Activated CD8-positive, alpha-beta T cell treated with anti-CD3 and anti-CD28 coated beads, Interleukin-2, amount 10 ng/mL, durations not matched to agents 7 days and 5 days (primary cell): Measurements from ENCODE around the gene DDX55. TPM values are rescaled to one million over a fixed set of nuclear protein-coding genes. Genes with fewer than 3 reads are reported as not detected.

Experiments
- ATAC-seq: fragments of 150-1000 bp; cut with Tn5 transposase; one replicate; pipeline ENCODE4 v1.10.0; 2021; ENCODE audit warnings: moderate library complexity
- CTCF ChIA-PET: fragments of 350-600 bp; sonication (Branson Sonifier 250); formaldehyde crosslinking; loops from one replicate; lab custom pipeline; 2021; ENCODE audit warnings: antibody characterized with exemption; lab: Charles Lee
- POLR2A ChIA-PET: fragments of 350-600 bp; sonication (Branson Sonifier 250); formaldehyde crosslinking; loops from one replicate; lab custom pipeline; 2021; ENCODE audit warnings: antibody characterized with exemption; lab: Charles Lee
- DNase-seq: peaks from one replicate; pipeline ENCODE4 v3.0.0-alpha.2; 2020
- H3K27ac Mint-ChIP-seq: one replicate; pipeline ENCODE4 v1.8.0; 2021; ENCODE audit warnings: mild to moderate bottlenecking, mixed read lengths
- H3K27me3 Mint-ChIP-seq: one replicate; pipeline ENCODE4 v1.8.0; 2021; ENCODE audit warnings: low read depth, mixed read lengths
- H3K36me3 Mint-ChIP-seq: one replicate; pipeline ENCODE4 v1.8.0; 2021; ENCODE audit warnings: low read depth, mixed read lengths
- H3K4me1 Mint-ChIP-seq: one replicate; pipeline ENCODE4 v1.8.0; 2021; ENCODE audit warnings: low read depth, mixed read lengths
- H3K4me3 Mint-ChIP-seq: one replicate; pipeline ENCODE4 v1.8.0; 2021; ENCODE audit warnings: mild to moderate bottlenecking, mixed read lengths
- H3K9me3 Mint-ChIP-seq: one replicate; pipeline ENCODE4 v1.8.0; 2022; ENCODE audit warnings: mixed read lengths; ENCODE audit not compliant: insufficient read depth
- total RNA-seq, 2 experiments: library from RNA; stranded (reverse); gene quantifications; one replicate each; pipeline ENCODE4 v1.2.3, GENCODE V29; 2021

Gene DDX55
- total RNA-seq, 2 experiments from 2014 or later: 44.7 to 44.8 TPM

- H3K27ac Mint-ChIP-seq: no peak overlapping the region
- no peak for ATAC-seq
- no peaks in the 10 kb centered on the region for H3K4me1 Mint-ChIP-seq
- ChIA-PET CTCF (interaction anchor here (0.6 kb wide), 1 partner anchor 8 kb away, joined by 3 read pairs; no protein-coding TSS in a partner anchor), POLR2A (interaction anchor here (0.6 kb wide), 1 partner anchor 415 kb away, joined by 4 read pairs; no protein-coding TSS in a partner anchor)
- H3K36me3 Mint-ChIP-seq: peaks cover 35% of the 10 kb centered on the region
- no peaks in the 10 kb centered on the region for H3K9me3 Mint-ChIP-seq
- no peak overlapping the region for H3K4me3 Mint-ChIP-seq
- no peak for DNase-seq
- no peaks in the 10 kb centered on the region for H3K27me3 Mint-ChIP-seq
These were observed 44.0 kb downstream of the DDX55 start for GRCh38 chr12:123645878-123646277.

DNA sequence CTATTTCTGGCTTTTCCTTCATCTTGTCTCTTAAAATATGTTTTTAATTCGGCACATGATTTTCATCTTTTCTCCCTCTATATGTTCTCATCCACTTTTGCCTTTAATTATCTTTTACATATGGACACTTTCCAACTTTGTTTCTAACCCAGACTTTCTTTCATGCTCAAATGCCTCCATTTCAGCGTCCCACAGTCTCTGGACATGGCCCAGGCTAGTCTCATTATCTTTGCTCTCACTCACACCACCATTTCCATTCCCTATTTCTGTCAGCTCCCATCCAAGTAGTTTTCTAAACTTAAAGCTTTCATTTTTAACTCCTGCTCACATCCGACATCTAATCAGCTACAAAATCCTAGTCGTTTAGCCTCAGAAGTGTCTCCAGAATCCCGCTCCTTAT lies 46.5 kb downstream of the DDX55 start:
- Mint-ChIP-seq H3K27me3 (no peaks in the 10 kb centered on the region), H3K4me3 (no peak overlapping the region), H3K27ac (no peak overlapping the region), H3K9me3 (no peaks in the 10 kb centered on the region), H3K4me1 (no peaks in the 10 kb centered on the region), H3K36me3 (peaks cover 37% of the 10 kb centered on the region)
- CTCF ChIA-PET: interaction anchor here (1.7 kb wide), 1 partner anchor 21 kb away, joined by 4 read pairs; no protein-coding TSS in a partner anchor
- DNase-seq (no peak), ATAC-seq (no peak)
- POLR2A ChIA-PET: no interaction called here

DNA sequence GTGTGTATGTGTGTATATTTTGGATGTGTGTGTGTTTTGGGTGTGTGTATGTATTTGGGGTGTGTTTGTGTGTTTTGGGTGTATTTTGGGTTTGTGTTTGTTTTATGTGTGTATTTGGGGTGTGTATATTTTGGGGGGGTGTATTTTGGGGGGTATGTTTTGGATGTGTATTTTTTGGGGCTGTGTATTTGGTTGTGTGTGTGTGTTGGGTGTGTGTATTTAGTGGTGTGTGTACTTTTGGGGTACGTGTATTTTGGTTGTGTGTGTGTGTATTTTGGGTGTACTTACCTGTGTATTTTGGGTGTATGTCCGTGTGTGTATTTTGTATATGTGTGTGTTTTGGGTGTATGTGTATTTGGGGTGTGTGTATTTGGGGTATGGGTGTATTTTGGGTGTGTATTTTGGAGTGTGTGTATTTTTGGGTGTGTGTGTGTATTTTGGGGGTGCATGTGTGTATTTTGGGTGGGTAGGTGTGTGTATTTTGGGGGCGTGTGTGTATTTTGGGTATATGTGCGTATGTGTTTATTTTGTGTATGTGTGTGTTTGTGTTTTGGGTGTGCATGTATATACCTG lies 52.3 kb downstream of the DDX55 start:
- POLR2A ChIA-PET: no interaction called here
- Mint-ChIP-seq H3K9me3 (no peaks in the 10 kb centered on the region), H3K27me3 (no peaks in the 10 kb centered on the region), H3K27ac (no peak overlapping the region), H3K4me3 (no peak overlapping the region), H3K36me3 (peaks cover 30% of the 10 kb centered on the region), H3K4me1 (peaks cover 3% of the 10 kb centered on the region)
- no peak for ATAC-seq
- DNase-seq: no peak
- CTCF ChIA-PET: no interaction called here

DNA sequence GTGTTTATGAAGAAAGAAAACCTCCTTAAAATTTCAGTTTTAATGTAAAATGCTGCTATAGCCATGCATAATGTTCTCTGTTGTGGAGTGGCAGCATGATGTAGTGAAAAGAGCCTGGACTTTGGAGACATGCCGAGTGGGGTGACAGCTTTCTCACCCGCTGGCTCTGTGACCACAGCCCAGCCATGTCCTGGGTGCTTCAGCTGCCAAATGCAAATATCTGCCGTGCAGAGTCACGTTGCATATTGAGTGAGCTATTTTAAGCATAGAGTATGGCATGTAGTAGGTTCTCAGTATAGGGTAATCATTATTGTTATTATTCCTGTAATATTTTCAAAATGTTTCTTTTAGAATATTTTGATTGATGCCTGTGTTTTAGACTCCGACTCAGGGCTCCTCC lies 53.5 kb downstream of the DDX55 start:
- ChIA-PET POLR2A (interaction anchor here (0.6 to 0.9 kb wide), 2 partner anchors 67 to 72 kb away, joined by 3 read pairs; no protein-coding TSS in a partner anchor), CTCF (no interaction called here)
- no peak for DNase-seq

DNA sequence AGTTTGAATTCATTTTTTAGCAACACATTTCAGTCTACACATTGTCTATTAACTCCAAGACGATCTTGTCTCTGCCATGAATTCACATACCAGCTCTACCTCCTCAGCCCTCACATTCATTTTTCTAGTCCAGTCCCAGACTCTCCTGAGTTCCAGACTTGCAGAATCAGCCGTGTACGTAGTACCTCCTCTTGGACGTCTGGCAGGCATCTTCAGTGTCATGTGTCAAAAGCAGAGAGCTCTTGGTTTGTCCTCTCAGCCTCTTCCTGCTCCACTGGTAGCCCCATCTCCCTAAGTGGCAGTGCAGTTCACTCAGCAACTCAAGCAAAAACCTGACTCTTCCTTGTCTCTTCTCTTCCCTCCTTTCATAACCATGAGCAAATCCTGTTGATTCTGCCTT lies 54.5 kb downstream of the DDX55 start:
- Mint-ChIP-seq H3K4me1 (peaks cover 16% of the 10 kb centered on the region), H3K36me3 (peaks cover 38% of the 10 kb centered on the region), H3K9me3 (no peaks in the 10 kb centered on the region), H3K27me3 (no peaks in the 10 kb centered on the region), H3K4me3 (no peak overlapping the region), H3K27ac (no peak overlapping the region)
- no peak for DNase-seq
- ChIA-PET POLR2A (no interaction called here), CTCF (interaction anchor here (0.6 kb wide), 1 partner anchor 10 kb away, joined by 3 read pairs; no protein-coding TSS in a partner anchor)
- no peak for ATAC-seq

More for the DNA sequence above, 53.5 kb downstream of the DDX55 start:
- Mint-ChIP-seq H3K9me3 (no peaks in the 10 kb centered on the region), H3K27ac (no peak overlapping the region), H3K4me3 (no peak overlapping the region), H3K36me3 (peaks cover 39% of the 10 kb centered on the region), H3K4me1 (peaks cover 13% of the 10 kb centered on the region), H3K27me3 (no peaks in the 10 kb centered on the region)
- no peak for ATAC-seq

- H3K36me3 Mint-ChIP-seq: peaks cover 34% of the 10 kb centered on the region
- H3K4me3 Mint-ChIP-seq: no peak overlapping the region
- ChIA-PET POLR2A (no interaction called here), CTCF (no interaction called here)
- no peak for DNase-seq
- H3K9me3 Mint-ChIP-seq: no peaks in the 10 kb centered on the region
- peaks cover 16% of the 10 kb centered on the region for H3K4me1 Mint-ChIP-seq
- ATAC-seq: no peak
- H3K27me3 Mint-ChIP-seq: no peaks in the 10 kb centered on the region
- H3K27ac Mint-ChIP-seq: no peak overlapping the region
These were observed 55.3 kb downstream of the DDX55 start for GRCh38 chr12:123657211-123657610.

DNA sequence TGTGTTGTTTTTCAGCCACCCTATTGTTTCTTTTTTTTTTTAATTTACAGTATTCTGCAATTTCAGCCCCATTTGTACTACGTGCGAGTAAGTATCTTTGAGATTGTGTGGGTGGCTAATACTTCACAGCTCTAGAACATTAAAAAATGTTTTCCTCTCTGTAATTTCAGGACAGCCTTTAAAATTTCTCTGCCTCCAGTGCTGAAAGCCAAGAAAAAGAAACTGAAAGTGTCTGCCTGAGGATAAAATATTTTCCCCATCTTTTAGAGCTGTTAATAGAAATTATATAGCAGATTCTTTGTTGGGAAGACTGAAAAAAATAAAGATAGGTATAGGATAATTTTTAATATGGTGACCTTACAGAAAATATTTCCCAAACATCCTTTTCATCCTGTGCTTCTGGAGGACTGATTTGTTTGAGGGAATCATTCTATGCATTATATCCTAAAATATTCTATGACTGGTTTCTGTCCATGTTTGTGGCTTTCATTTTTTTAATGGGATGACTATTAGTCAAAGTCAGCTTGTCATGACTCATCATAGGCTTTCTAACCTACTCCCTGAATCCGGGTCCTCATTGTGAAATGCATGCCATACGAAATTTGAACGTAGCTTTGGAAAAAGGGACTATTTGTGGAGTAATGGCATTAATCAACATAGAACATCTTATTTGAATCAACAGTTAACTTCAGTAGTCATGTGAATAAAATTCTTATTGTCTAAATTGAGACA lies 58.3 kb downstream of the DDX55 start:
- ChIA-PET CTCF (interaction anchor here (1.5 to 1.7 kb wide), 2 partner anchors 10 to 101 kb away, joined by 3 to 4 read pairs; no protein-coding TSS in a partner anchor), POLR2A (interaction anchor here (1.0 kb wide), 1 partner anchor 10 kb away, joined by 3 read pairs; no protein-coding TSS in a partner anchor)
- no peak for ATAC-seq
- Mint-ChIP-seq H3K27ac (peak overlapping the region; percentile 56), H3K27me3 (no peaks in the 10 kb centered on the region), H3K36me3 (peaks cover 33% of the 10 kb centered on the region), H3K4me1 (peaks cover 16% of the 10 kb centered on the region), H3K4me3 (no peak overlapping the region), H3K9me3 (no peaks in the 10 kb centered on the region)
- DNase-seq: no peak

DNA sequence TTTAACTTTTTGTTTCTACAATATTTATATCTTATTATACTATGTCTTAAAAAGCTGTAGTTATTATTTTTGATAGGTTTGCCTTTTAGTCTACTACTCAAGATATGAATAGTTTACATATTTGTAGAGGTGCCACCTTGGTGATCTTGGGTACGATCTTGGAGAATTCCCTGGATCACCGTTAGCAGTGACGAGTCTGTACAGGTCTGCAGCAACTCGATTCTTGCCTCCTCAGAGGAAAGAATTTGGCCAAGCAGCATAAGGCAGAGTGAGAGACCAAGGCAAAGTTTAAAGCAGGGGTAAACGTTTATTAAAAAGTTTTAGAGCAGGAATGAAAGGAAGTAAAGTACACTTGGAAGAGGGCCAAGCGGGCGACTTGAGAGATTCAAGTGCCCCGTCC lies 65.9 kb downstream of the DDX55 start:
- CTCF ChIA-PET: no interaction called here

More for the DNA sequence above, 65.9 kb downstream of the DDX55 start:
- POLR2A ChIA-PET: no interaction called here
- no peak overlapping the region for H3K4me3 Mint-ChIP-seq
- no peaks in the 10 kb centered on the region for H3K9me3 Mint-ChIP-seq
- DNase-seq (no peak), ATAC-seq (no peak)
- H3K27ac Mint-ChIP-seq: no peak overlapping the region
- peaks cover 13% of the 10 kb centered on the region for H3K36me3 Mint-ChIP-seq
- H3K4me1 Mint-ChIP-seq: peaks cover 15% of the 10 kb centered on the region
- no peaks in the 10 kb centered on the region for H3K27me3 Mint-ChIP-seq

Other genes starting within 250 kb of the DDX55 start
- 10 to 100 TPM; 38.9 to 39.9 TPM for gene SBNO1, start 237.3 kb upstream of the DDX55 start, total RNA-seq
- gene KMT5A, start 218.0 kb upstream of the DDX55 start, total RNA-seq: 10 to 100 TPM; 78.5 to 85.1 TPM
- 1 to 10 TPM; 4.7 to 5.1 TPM for gene RILPL2, start 165.4 kb upstream of the DDX55 start, total RNA-seq
- gene SNRNP35, start 144.0 kb upstream of the DDX55 start, total RNA-seq: 10 to 100 TPM; 22.9 to 24.1 TPM
- under 1 TPM; 0.91 to 0.92 TPM for gene RILPL1, start 68.4 kb upstream of the DDX55 start, total RNA-seq
- gene TMED2, start 17.5 kb upstream of the DDX55 start, total RNA-seq: 100 to 1,000 TPM; 151 to 153 TPM
- gene EIF2B1, start 31.6 kb downstream of the DDX55 start, total RNA-seq: 10 to 100 TPM; 70.2 to 73.6 TPM
- gene GTF2H3, start 31.7 kb downstream of the DDX55 start, total RNA-seq: 10 to 100 TPM; 42.9 to 47.0 TPM
- gene TCTN2, start 69.0 kb downstream of the DDX55 start, total RNA-seq: 1 to 10 TPM; 2.9 to 3.4 TPM
- gene ATP6V0A2, start 110.3 kb downstream of the DDX55 start, total RNA-seq: 10 to 100 TPM; 44.7 to 51.3 TPM
- under 1 TPM; 0.18 TPM for gene DNAH10, start 160.2 kb downstream of the DDX55 start, total RNA-seq